ENCODE measurements around the gene RUBCN. TPM values are rescaled to one million over a fixed set of nuclear protein-coding genes. Genes with fewer than 3 reads are reported as not detected.
"Not testable (repeated sequence)": the region's sequence is repeated elsewhere in the genome, so short reads cannot be mapped to it uniquely, and the experiment has no call there.

Gene RUBCN
- total RNA-seq, 4 donors from 2014 or later = 8.2 to 36.4 (median 13.9) TPM

DNA sequence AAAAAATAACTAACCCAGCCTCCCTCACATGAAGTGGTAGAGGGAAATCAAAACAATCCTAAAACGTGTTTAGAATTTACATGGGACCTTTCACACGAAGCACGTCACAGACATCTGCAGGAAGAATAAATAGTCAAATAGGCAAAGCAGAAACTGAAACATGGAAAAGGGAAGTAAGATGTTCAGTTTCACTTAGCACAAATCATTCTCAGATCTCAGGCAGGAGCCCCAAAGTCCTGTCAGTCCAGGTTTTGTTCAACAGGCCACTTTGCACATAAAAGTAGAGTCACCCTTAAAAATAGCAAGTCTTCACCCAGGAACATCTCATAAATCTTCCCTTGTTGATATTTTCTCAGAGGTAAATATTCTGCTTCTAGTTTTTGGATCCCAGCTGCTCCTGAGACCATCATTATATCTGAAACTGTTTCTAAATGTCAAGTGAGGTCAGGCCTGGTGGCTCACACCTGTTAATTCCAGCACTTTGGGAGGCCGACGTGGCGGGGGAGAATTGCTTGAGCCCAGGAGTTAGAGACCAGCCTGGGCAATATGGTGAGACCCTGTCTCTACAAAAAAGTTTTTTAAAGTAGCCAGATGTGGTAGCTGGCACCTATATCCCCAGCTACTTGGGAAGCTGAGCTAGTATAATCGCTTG, 1.9 kb downstream of the RUBCN start:
- DNase-seq = no peak
- no peaks in the 10 kb centered on the region for H3K27me3 ChIP-seq
- no peak overlapping the region for H3K4me3 ChIP-seq
- no peak overlapping the region for H3K27ac ChIP-seq
- no peaks in the 10 kb centered on the region for H3K36me3 ChIP-seq
- TF ChIP-seq POLR2A (IDR thresholded peaks at IDR 0.05) = no peak
- TF ChIP-seq, protein P1, sequence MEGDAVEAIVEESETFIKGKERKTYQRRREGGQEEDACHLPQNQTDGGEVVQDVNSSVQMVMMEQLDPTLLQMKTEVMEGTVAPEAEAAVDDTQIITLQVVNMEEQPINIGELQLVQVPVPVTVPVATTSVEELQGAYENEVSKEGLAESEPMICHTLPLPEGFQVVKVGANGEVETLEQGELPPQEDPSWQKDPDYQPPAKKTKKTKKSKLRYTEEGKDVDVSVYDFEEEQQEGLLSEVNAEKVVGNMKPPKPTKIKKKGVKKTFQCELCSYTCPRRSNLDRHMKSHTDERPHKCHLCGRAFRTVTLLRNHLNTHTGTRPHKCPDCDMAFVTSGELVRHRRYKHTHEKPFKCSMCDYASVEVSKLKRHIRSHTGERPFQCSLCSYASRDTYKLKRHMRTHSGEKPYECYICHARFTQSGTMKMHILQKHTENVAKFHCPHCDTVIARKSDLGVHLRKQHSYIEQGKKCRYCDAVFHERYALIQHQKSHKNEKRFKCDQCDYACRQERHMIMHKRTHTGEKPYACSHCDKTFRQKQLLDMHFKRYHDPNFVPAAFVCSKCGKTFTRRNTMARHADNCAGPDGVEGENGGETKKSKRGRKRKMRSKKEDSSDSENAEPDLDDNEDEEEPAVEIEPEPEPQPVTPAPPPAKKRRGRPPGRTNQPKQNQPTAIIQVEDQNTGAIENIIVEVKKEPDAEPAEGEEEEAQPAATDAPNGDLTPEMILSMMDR (IDR thresholded peaks at IDR 0.05) = no peak
- H3K4me1 ChIP-seq = peaks cover 0 to 4% of the 10 kb centered on the region in 2 donors
- intact Hi-C loops (cut with DNase I; ENCODE audit: low total_unique reads) = no loop called here
- H3K9me3 ChIP-seq = no peaks in the 10 kb centered on the region

DNA sequence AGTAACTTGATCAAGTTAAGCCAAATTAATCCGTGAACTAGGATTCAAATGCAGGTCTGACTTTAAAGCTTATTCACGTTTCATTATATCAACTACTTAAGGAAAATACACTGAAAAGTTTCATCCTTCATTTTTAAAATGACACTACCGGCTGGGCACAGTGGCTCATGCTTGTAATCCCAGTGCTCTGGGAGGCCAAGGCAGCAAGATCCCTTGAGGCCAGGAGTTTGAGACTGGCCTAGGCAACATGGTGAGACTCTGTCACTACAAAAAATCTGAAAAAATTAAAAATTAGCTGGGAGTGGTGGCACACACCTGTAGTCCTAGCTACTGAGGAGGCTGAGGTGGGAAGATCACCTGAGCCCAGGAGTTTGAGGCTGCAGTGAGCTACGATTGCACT, 3.7 kb downstream of the RUBCN start:
- no peaks in the 10 kb centered on the region for H3K9me3 ChIP-seq
- no peaks in the 10 kb centered on the region for H3K36me3 ChIP-seq
- TF ChIP-seq POLR2A (IDR thresholded peaks at IDR 0.05) = no peak
- H3K4me3 ChIP-seq = no peak overlapping the region
- H3K27ac ChIP-seq = no peak overlapping the region
- no peaks in the 10 kb centered on the region for H3K27me3 ChIP-seq
- peaks cover 0 to 4% of the 10 kb centered on the region in 2 donors for H3K4me1 ChIP-seq
- no peak for DNase-seq
- intact Hi-C loops (cut with DNase I; ENCODE audit: low total_unique reads) = no loop called here

DNA sequence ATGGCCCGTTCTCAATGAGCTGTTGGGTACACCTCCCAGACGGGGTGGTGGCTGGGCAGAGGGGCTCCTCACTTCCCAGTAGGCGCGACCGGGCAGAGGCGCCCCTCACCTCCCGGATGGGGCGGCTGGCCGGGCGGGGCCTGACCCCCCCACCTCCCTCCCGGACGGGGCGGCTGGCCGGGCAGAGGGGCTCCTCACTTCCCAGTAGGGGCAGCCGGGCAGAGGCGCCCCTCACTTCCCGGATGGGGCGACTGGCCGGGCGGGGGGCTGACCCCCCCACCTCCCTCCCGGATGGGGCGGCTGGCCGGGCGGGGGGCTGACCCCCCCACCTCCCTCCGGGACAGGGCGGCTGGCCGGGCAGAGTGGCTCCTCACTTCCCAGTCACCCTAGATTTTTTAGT, 5.2 kb downstream of the RUBCN start:
- intact Hi-C loops (cut with DNase I; ENCODE audit: low total_unique reads); H3K9me3 ChIP-seq: not testable (repeated sequence)

DNA sequence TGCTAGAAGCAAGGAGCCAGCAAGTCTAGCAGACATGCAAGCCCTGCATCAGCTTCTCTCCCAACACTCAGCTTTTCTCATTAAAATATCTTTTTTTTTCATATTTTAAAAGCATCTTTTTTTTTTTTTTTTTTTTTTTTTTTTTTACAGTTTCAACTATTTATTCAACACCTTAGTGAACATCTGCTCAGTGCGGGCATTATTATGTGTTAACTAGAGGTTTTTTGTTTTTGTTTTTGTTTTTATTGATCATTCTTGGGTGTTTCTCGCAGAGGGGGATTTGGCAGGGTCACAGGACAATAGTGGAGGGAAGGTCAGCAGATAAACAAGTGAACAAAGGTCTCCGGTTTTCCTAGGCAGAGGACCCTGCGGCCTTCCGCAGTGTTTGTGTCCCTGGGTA, 5.9 kb downstream of the RUBCN start:
- H3K27ac ChIP-seq; H3K4me1 ChIP-seq; DNase-seq; H3K36me3 ChIP-seq; intact Hi-C loops (cut with DNase I; ENCODE audit: low total_unique reads); H3K27me3 ChIP-seq; H3K4me3 ChIP-seq; H3K9me3 ChIP-seq: not testable (repeated sequence)

More for the DNA sequence above, 5.2 kb downstream of the RUBCN start:
- H3K36me3 ChIP-seq, H3K4me1 ChIP-seq, H3K27me3 ChIP-seq, H3K27ac ChIP-seq, H3K4me3 ChIP-seq, DNase-seq: not testable (repeated sequence)

DNA sequence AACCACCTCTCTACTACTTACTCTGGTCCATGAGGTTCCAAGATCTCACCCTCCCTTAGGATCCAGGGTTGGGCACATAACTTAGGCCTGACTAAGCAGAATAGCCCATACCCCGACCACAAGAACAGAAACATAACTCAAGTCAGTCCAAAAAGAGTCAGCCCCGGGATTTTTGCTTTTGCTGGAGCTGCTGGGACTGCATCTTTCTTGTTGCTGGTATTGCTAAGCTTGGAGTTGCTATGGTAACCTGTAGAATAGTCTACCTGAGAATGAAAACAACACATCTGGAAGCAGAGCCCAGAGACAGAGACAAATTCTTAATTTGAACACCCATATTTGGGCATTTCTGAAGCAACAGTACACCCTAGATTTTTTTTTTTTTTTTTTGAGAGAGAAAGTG, 6.5 kb downstream of the RUBCN start:
- TF ChIP-seq, protein P1 (IDR thresholded peaks at IDR 0.05) = no peak
- TF ChIP-seq POLR2A (IDR thresholded peaks at IDR 0.05) = no peak
- H3K27me3 ChIP-seq = no peaks in the 10 kb centered on the region
- no peaks in the 10 kb centered on the region for H3K4me1 ChIP-seq
- H3K4me3 ChIP-seq = no peak overlapping the region
- DNase-seq = no peak
- H3K27ac ChIP-seq = no peak overlapping the region
- H3K9me3 ChIP-seq = no peaks in the 10 kb centered on the region
- intact Hi-C loops (cut with DNase I; ENCODE audit: low total_unique reads) = no loop called here
- no peaks in the 10 kb centered on the region for H3K36me3 ChIP-seq

DNA sequence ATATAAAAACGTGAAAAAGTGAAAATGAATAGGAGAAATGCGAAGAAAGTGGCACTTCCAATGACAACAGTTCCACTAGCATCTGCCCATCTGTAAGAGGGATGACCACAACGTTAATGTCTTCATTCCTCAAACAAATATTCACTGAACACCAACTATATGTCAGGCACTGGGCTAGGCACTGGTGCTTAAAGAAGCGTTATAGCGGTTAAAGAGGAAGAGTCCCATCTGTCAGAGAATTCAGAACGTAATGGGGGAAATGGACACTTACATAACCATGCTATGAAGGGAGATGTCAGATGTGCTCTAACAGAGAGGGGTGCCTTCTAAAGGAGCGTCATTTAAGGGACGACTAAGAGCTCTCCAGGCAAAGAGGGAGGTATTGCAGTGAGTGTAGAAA, 8.2 kb downstream of the RUBCN start:
- Histone ChIP-seq H3K9me3 (no peaks in the 10 kb centered on the region), H3K4me3 (no peak overlapping the region), H3K4me1 (no peaks in the 10 kb centered on the region), H3K27ac (no peak overlapping the region), H3K27me3 (no peaks in the 10 kb centered on the region), H3K36me3 (no peaks in the 10 kb centered on the region)
- intact Hi-C loops (cut with DNase I; ENCODE audit: low total_unique reads) = no loop called here
- DNase-seq = no peak
- no peak for TF ChIP-seq POLR2A (IDR thresholded peaks at IDR 0.05)
- TF ChIP-seq, protein P1 (IDR thresholded peaks at IDR 0.05) = no peak

DNA sequence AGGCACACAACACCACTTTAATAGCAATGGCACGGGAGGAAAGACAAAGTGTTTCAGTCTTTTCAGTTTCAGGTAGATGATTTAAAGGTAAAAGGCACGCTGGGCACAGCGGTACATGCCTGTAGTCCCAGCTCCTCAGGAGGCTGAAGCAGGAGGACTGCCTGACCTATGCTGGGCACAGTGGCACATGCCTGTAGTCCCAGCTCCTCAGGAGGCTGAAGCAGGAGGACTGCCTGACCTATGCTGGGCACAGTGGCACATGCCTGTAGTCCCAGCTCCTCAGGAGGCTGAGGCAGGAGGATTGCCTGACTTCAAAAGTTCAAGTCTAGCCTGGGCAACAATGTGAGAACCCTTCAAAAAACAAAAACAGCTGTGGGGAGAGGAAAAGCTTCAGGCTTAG, 8.8 kb downstream of the RUBCN start:
- H3K4me3 ChIP-seq; intact Hi-C loops (cut with DNase I; ENCODE audit: low total_unique reads); H3K36me3 ChIP-seq; H3K27ac ChIP-seq; H3K27me3 ChIP-seq; H3K4me1 ChIP-seq; DNase-seq; H3K9me3 ChIP-seq: not testable (repeated sequence)
